Tibial nerve (tissue), 4 donors: ENCODE results near the gene NAT10. TPM values are rescaled to one million over a fixed set of nuclear protein-coding genes. Genes with fewer than 3 reads are reported as not detected.
A peak's percentile ranks its signal among the peaks of the same experiment; 100 is the strongest.

ENCODE experiments used
- DNase-seq, 2 donors: peaks; one replicate each; pipeline ENCODE4 v3.0.0-alpha.2; 2019; ENCODE audit warnings: low spot score in 2 of 2
- H3K27ac ChIP-seq, 4 donors: fragments of 200-600 bp; sonication (generic) in 3 of 4; one replicate each; pipeline ENCODE4 v1.5.1; 2017 to 2019; ENCODE audit warnings: mild to moderate bottlenecking in 1 of 4
- H3K27me3 ChIP-seq, 2 donors: fragments of 200-600 bp; sonication (generic) in 1 of 2; one replicate each; pipeline versions ENCODE4 v1.5.1 to v1.6.0; 2017 to 2019
- H3K36me3 ChIP-seq, 3 donors: fragments of 200-600 bp; sonication (generic); one replicate each; pipeline ENCODE4 v1.5.1; 2018 to 2019
- H3K4me1 ChIP-seq, 4 donors: fragments of 200-600 bp; sonication (generic) in 3 of 4; one replicate each; pipeline ENCODE4 v1.5.1; 2017 to 2019
- H3K4me3 ChIP-seq, 4 donors: fragments of 200-600 bp; sonication (generic) in 3 of 4; one replicate each; pipeline ENCODE4 v1.5.1; 2017 to 2019; ENCODE audit warnings: mild to moderate bottlenecking in 1 of 4, moderate library complexity in 1 of 4
- H3K9me3 ChIP-seq, 4 donors: fragments of 200-600 bp; sonication (generic) in 3 of 4; one replicate each; pipeline ENCODE4 v1.5.1; 2017 to 2019
- CTCF ChIP-seq, 5 experiments: fragments of 200-600 bp in 3 of 5; fragments of 450-650 bp in 2 of 5; sonication (generic) in 3 of 5; IDR thresholded peaks; one replicate each; pipeline ENCODE4 v1.5.1; 2016 to 2019; ENCODE audit warnings: antibody characterized with exemption in 5 of 5, mild to moderate bottlenecking in 3 of 5, moderate library complexity in 2 of 5
- EP300 ChIP-seq, 2 donors: sonication (generic); formaldehyde crosslinking; IDR thresholded peaks; one replicate each; pipeline ENCODE4 v1.6.1; 2017; ENCODE audit warnings: antibody characterized with exemption in 2 of 2, mild to moderate bottlenecking in 1 of 2
- POLR2A ChIP-seq, 2 donors: fragments of 450-650 bp; IDR thresholded peaks; one replicate each; pipeline ENCODE4 v1.6.1; 2017; ENCODE audit warnings: antibody characterized with exemption in 2 of 2, mild to moderate bottlenecking in 2 of 2, moderate library complexity in 2 of 2
- WGBS, 2 donors: methylation state at CpG; one replicate each; pipeline ENCODE4 v1.1.5; 2018; 5-methylcytosine and 5-hydroxymethylcytosine counted together
- total RNA-seq, 4 donors: library from RNA; depleted of rRNA; stranded (reverse); fragments of >200 nt; gene quantifications; one replicate each; pipeline ENCODE4 v1.1.0, GENCODE V29; 2016

Gene NAT10
- total RNA-seq, 4 donors from 2014 or later = 34.3 to 41.4 (median 38.7) TPM

GRCh38 chr11:34072832-34073231 is 32.6 kb upstream of the NAT10 start:
- no peak for TF ChIP-seq CTCF (IDR thresholded peaks at IDR 0.05)
- TF ChIP-seq EP300 (IDR thresholded peaks at IDR 0.05) = no peak
- TF ChIP-seq POLR2A (IDR thresholded peaks at IDR 0.05) = no peak
- H3K36me3 ChIP-seq = peaks cover 0 to 48% (median 5%) of the 10 kb centered on the region in 3 donors
- no peaks in the 10 kb centered on the region for H3K9me3 ChIP-seq
- no peak overlapping the region for H3K27ac ChIP-seq
- H3K4me1 ChIP-seq = peaks cover 0 to 86% (median 19%) of the 10 kb centered on the region in 4 donors
- no peak overlapping the region for H3K4me3 ChIP-seq
- no peaks in the 10 kb centered on the region for H3K27me3 ChIP-seq
- WGBS, 2 donors = 66 to 67% methylated on average over 2 of the region's 2 CpGs
- no peak for DNase-seq

- H3K36me3 ChIP-seq = peaks cover 0 to 56% (median 5%) of the 10 kb centered on the region in 3 donors
- no peak for DNase-seq
- H3K27ac ChIP-seq = peak overlapping the region in 3 of 4 donors; percentile 25 to 77 (median 61)
These were observed 31.0 kb upstream of the NAT10 start for GRCh38 chr11:34074391-34074790.

GRCh38 chr11:34075178-34075820 is 30.1 kb upstream of the NAT10 start:
- Histone ChIP-seq H3K9me3 (no peaks in the 10 kb centered on the region), H3K4me1 (peaks cover 0 to 67% (median 11%) of the 10 kb centered on the region in 4 donors), H3K27me3 (no peaks in the 10 kb centered on the region), H3K27ac (peak overlapping the region in 3 of 4 donors; percentile 25 to 77 (median 61)), H3K36me3 (peaks cover 0 to 65% (median 5%) of the 10 kb centered on the region in 3 donors), H3K4me3 (no peak overlapping the region)
- WGBS, 2 donors = 29 to 33% methylated on average over 2 of the region's 2 CpGs
- no peak for TF ChIP-seq POLR2A (IDR thresholded peaks at IDR 0.05)
- no peak for TF ChIP-seq EP300 (IDR thresholded peaks at IDR 0.05)
- DNase-seq = no peak

More at GRCh38 chr11:34074391-34074790, 31.0 kb upstream of the NAT10 start:
- Histone ChIP-seq H3K9me3 (no peaks in the 10 kb centered on the region), H3K4me1 (peaks cover 0 to 75% (median 11%) of the 10 kb centered on the region in 4 donors), H3K4me3 (no peak overlapping the region), H3K27me3 (no peaks in the 10 kb centered on the region)
- TF ChIP-seq POLR2A (IDR thresholded peaks at IDR 0.05) (no peak), CTCF (IDR thresholded peaks at IDR 0.05) (no peak), EP300 (IDR thresholded peaks at IDR 0.05) (no peak)
- WGBS, 2 donors = 67 to 69% methylated on average over 4 of the region's 4 CpGs

GRCh38 chr11:34080609-34081008 is 24.8 kb upstream of the NAT10 start:
- peaks cover 0 to 84% (median 15%) of the 10 kb centered on the region in 3 donors for H3K36me3 ChIP-seq
- no peaks in the 10 kb centered on the region for H3K9me3 ChIP-seq
- no peak overlapping the region for H3K27ac ChIP-seq
- peaks cover 0 to 25% (median 4%) of the 10 kb centered on the region in 4 donors for H3K4me1 ChIP-seq
- 84 to 88% methylated on average over 4 of the region's 4 CpGs for WGBS, 2 donors
- H3K27me3 ChIP-seq = no peaks in the 10 kb centered on the region
- DNase-seq = no peak
- TF ChIP-seq EP300 (IDR thresholded peaks at IDR 0.05) (no peak), POLR2A (IDR thresholded peaks at IDR 0.05) (no peak), CTCF (IDR thresholded peaks at IDR 0.05) (no peak)
- H3K4me3 ChIP-seq = no peak overlapping the region

GRCh38 chr11:34084637-34085036 is 20.8 kb upstream of the NAT10 start:
- peaks cover 0 to 98% (median 33%) of the 10 kb centered on the region in 3 donors for H3K36me3 ChIP-seq
- H3K27me3 ChIP-seq = no peaks in the 10 kb centered on the region
- 94 to 96% methylated on average over 2 of the region's 2 CpGs for WGBS, 2 donors
- DNase-seq = no peak
- no peak overlapping the region for H3K27ac ChIP-seq
- no peaks in the 10 kb centered on the region for H3K4me1 ChIP-seq
- TF ChIP-seq POLR2A (IDR thresholded peaks at IDR 0.05) (no peak), CTCF (IDR thresholded peaks at IDR 0.05) (no peak), EP300 (IDR thresholded peaks at IDR 0.05) (no peak)
- no peaks in the 10 kb centered on the region for H3K9me3 ChIP-seq
- H3K4me3 ChIP-seq = no peak overlapping the region
